Stimulated activated CD4-positive, alpha-beta T cell treated with anti-CD3 and anti-CD28 coated beads, Interleukin-1b, Interleukin-23, amount 100 ng/mL, for 1 hour (primary cell): ENCODE data around the gene SUPT6H.
A peak's percentile ranks its signal among the peaks of the same experiment; 100 is the strongest.

Source experiments
- DNase-seq, 2 donors: peaks; one replicate each; pipeline ENCODE4 v3.0.0-alpha.2; 2020; ENCODE audit warnings: low read depth in 2 of 2

The SUPT6H gene

GRCh38 chr17:28750178-28751047, 88.4 kb downstream of the SUPT6H start:
- peak; percentile 76 to 79 for DNase-seq

GRCh38 chr17:28751600-28752366, 89.8 kb downstream of the SUPT6H start:
- DNase-seq, result no peak
